HepG2 (cell line): ENCODE results near the gene LRTM2. TPM values are rescaled to one million over a fixed set of nuclear protein-coding genes. Genes with fewer than 3 reads are reported as not detected.

Experiments
- AHDC1 ChIP-seq: sonication (generic); formaldehyde crosslinking; IDR thresholded peaks from 2 replicates; pipeline ENCODE4 v1.5.1; 2020; ENCODE audit warnings: mild to moderate bottlenecking, missing genetic modification reagents, borderline replicate concordance
- ATAD3A ChIP-seq: sonication (generic); formaldehyde crosslinking; IDR thresholded peaks from 2 replicates; pipeline ENCODE4 v1.4.0; 2020; ENCODE audit warnings: missing genetic modification reagents
- CBX1 ChIP-seq: IDR thresholded peaks from one replicate; pipeline ENCODE4 v1.6.1; 2016; ENCODE audit warnings: antibody characterized with exemption, low read depth
- CBX5 ChIP-seq: sonication (generic); formaldehyde crosslinking; IDR thresholded peaks from 2 replicates; pipeline ENCODE4 v1.4.0; 2020; ENCODE audit warnings: missing genetic modification reagents, borderline replicate concordance
- CC2D1A ChIP-seq: sonication (generic); formaldehyde crosslinking; IDR thresholded peaks from 2 replicates; pipeline ENCODE4 v1.8.1; 2023; ENCODE audit warnings: mild to moderate bottlenecking, missing genetic modification reagents
- GATA4 ChIP-seq: sonication (generic); IDR thresholded peaks from 2 replicates; pipeline ENCODE4 v1.6.1; 2016; ENCODE audit warnings: antibody characterized with exemption, low read depth, borderline replicate concordance
- HDAC6 ChIP-seq: fragments of 200-600 bp; sonication (generic); IDR thresholded peaks from 2 replicates; pipeline ENCODE4 v1.7.0; 2017; ENCODE audit warnings: mild to moderate bottlenecking, antibody characterized with exemption, low read length, low read depth
- HMG20A ChIP-seq: IDR thresholded peaks from 2 replicates; pipeline ENCODE4 v1.6.1; 2016; ENCODE audit warnings: borderline replicate concordance
- HOMEZ ChIP-seq: IDR thresholded peaks from 2 replicates; pipeline ENCODE4 v1.6.1; 2016; ENCODE audit warnings: low read depth
- KLF11 ChIP-seq: IDR thresholded peaks from 2 replicates; pipeline ENCODE4 v1.6.1; 2016; ENCODE audit warnings: missing compliant biosample characterization
- NFIC ChIP-seq: IDR thresholded peaks from 2 replicates; pipeline ENCODE4 v1.6.1; 2012; ENCODE audit warnings: mild to moderate bottlenecking, low read length, inconsistent platforms
- SNAI1 ChIP-seq: sonication (generic); formaldehyde crosslinking; IDR thresholded peaks from 2 replicates; pipeline ENCODE4 v1.5.0; 2020; ENCODE audit warnings: mild to moderate bottlenecking, missing genetic modification reagents, borderline replicate concordance
- SOX6 ChIP-seq, 2 experiments: fragments of 450-650 bp in 1 of 2; sonication (generic) in 1 of 2; formaldehyde crosslinking in 1 of 2; IDR thresholded peaks; 2 replicates each; pipeline versions ENCODE4 v1.4.0 to v1.6.1; 2017 to 2020; ENCODE audit warnings: antibody characterized with exemption in 1 of 2, mild to moderate bottlenecking in 1 of 2, missing genetic modification reagents in 1 of 2
- TOE1 ChIP-seq: sonication (generic); formaldehyde crosslinking; IDR thresholded peaks from 2 replicates; pipeline ENCODE4 v1.4.0; 2020; ENCODE audit warnings: mild to moderate bottlenecking, missing genetic modification reagents
- U2AF1 ChIP-seq: fragments of 200-400 bp; formaldehyde crosslinking; optimal IDR thresholded peaks from 2 replicates; pipeline ENCODE3; 2017; ENCODE audit warnings: mild to moderate bottlenecking, low read depth, low read length
- USF2 ChIP-seq, 2 experiments: sonication (generic) in 1 of 2; formaldehyde crosslinking in 1 of 2; IDR thresholded peaks; 2 replicates each; pipeline versions ENCODE4 v1.5.1 to v1.6.1; 2011 to 2020; ENCODE audit warnings: borderline replicate concordance in 1 of 2, low read depth in 1 of 2, low read length in 1 of 2, mild to moderate bottlenecking in 1 of 2, missing genetic modification reagents in 1 of 2, moderate library complexity in 1 of 2
- ZNF280B ChIP-seq: sonication (generic); formaldehyde crosslinking; IDR thresholded peaks from 2 replicates; pipeline ENCODE4 v1.5.0; 2020; ENCODE audit warnings: missing genetic modification reagents, mild to moderate bottlenecking, borderline replicate concordance
- ZNF558 ChIP-seq: sonication (generic); formaldehyde crosslinking; IDR thresholded peaks from 2 replicates; pipeline ENCODE4 v1.9.0; 2022; ENCODE audit warnings: mild to moderate bottlenecking, missing genetic modification reagents, borderline replicate concordance
- polyA plus RNA-seq, 8 experiments: library from polyadenylated mRNA; depleted of rRNA in 3 of 8; stranded (reverse) in 7 of 8; unstranded in 1 of 8; fragments of >200 nt; fragmentation: Illumina TruSeq in 4 of 8; extraction: Trizol in 4 of 8; gene quantifications; 2 replicates each; pipeline versions ENCODE4 v1.2.1 to v1.2.3, GENCODE V29; 2011 to 2016; ENCODE audit warnings: low read depth in 4 of 8, missing spikeins in 1 of 8, mixed read lengths in 1 of 8; ENCODE audit not compliant: insufficient read depth in 1 of 8
- total RNA-seq, 5 experiments: library from RNA; depleted of rRNA; stranded (reverse); fragments of >200 nt; fragmentation: Illumina TruSeq; extraction: Trizol; gene quantifications; 2 replicates each; pipeline ENCODE4 v1.2.3, GENCODE V29; 2016; ENCODE audit warnings: low read depth in 1 of 5

Gene LRTM2
- total and polyA plus RNA-seq, 2 of the 13 experiments (the other 11 are each of a cell fraction or from before 2014, with no cell fraction given): 0.09 TPM; not detected in 1

- TF ChIP-seq USF2 (IDR thresholded peaks at IDR 0.05; ENCODE audit: low read depth, low read length) (no peak), USF2 (CRISPR knock-in tag; IDR thresholded peaks at IDR 0.05; ENCODE audit: borderline replicate concordance) (no peak), HOMEZ (peak; percentile 58; the same call in 1 of the 2 replicates), NFIC (no peak), SNAI1 (CRISPR knock-in tag) (no peak), AHDC1 (CRISPR knock-in tag) (peak; percentile 60; the same call in 1 of the 2 replicates), HDAC6 (no peak), CC2D1A (CRISPR knock-in tag) (no peak), ZNF558 (CRISPR knock-in tag) (no peak), CBX5 (CRISPR knock-in tag) (peak; percentile 17; the same call in 1 of the 2 replicates), ATAD3A (CRISPR knock-in tag) (no peak), GATA4 (peak; percentile 29; the same call in 1 of the 2 replicates), TOE1 (no peak), CBX1 (no peak), SOX6 (IDR thresholded peaks at IDR 0.05) (no peak), SOX6 (CRISPR knock-in tag; IDR thresholded peaks at IDR 0.05) (peak; percentile 50; the same call in 1 of the 2 replicates), KLF11 (CRISPR knock-in tag) (no peak), HMG20A (CRISPR knock-in tag) (peak; percentile 85), U2AF1 (no peak), ZNF280B (CRISPR knock-in tag) (no peak)
Measured at GRCh38 chr12:1812650-1813302, 7.6 kb upstream of the LRTM2 start (continued).
